ENCODE results near the gene SYT9.
"Not testable (repeated sequence)": the region's sequence is repeated elsewhere in the genome, so short reads cannot be mapped to it uniquely, and the experiment has no call there.

The SYT9 gene

GRCh38 chr11:7509966-7510365 lies 258.3 kb downstream of the SYT9 start:
- DNase-seq (ENCODE audit: low spot score) = no peak

DNA sequence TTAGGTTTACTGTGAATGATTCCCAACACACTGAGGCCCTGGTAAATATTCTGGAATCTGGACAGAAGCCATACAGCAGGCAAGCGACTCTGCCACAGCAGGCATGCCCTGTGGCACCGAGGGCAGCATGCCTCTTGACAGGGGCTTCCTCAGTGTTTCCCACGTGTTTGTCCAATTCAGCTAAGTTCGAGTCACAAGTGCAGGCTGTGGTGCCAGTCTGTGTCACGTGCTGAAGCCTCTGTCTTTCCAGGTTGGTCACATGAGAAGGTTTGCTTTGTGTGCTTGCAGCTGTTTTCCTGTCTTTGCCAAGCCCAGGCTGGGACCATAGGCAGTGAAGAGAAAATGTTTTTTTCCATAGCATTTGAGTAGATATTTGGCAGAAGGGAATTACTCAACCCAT lies 259.7 kb downstream of the SYT9 start:
- DNase-seq (ENCODE audit: low spot score) = no peak

DNA sequence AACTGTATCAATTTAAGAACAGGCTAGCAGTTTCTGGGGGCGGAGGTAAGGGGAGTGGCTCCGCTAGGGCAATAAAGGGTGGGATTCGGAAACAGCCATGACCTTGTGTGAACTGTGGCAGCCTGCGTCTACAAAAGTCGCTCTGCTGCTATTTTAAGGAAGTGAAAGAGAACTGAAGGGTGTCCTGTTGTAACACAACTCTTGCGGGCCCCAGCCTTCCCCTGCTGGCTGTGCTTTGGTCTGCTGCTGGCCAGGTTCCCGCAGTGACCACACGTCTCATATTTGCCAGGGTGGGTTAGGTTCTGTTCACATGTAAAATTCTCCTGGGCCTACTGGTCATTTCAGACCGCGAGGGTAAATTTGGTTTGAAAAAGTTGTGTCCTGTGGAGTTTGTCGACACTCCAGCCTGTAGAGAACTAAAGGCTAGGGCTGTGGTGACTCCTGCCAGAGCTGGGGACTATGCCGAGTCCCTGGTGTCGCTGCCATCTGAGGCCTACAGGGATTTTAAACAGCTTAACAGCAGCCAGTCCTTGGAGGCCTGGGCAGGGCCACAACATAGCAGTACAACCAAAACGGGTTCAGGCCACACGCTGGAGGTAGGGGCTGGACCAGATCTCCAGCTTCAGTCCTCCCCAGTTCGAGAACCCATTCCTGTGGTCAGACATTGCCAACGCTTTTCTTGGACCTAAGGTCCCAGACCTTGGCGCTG lies 261.0 kb downstream of the SYT9 start:
- no peak for DNase-seq (ENCODE audit: low spot score)

GRCh38 chr11:7513234-7514098 lies 261.8 kb downstream of the SYT9 start, which contains the start of gene PPFIBP2:
PPFIBP2 (plus strand) TSS chr11:7513999; CDS start chr11:7549476, 35,477 bp downstream.
- DNase-seq (ENCODE audit: low spot score) = peak; percentile 75

DNA sequence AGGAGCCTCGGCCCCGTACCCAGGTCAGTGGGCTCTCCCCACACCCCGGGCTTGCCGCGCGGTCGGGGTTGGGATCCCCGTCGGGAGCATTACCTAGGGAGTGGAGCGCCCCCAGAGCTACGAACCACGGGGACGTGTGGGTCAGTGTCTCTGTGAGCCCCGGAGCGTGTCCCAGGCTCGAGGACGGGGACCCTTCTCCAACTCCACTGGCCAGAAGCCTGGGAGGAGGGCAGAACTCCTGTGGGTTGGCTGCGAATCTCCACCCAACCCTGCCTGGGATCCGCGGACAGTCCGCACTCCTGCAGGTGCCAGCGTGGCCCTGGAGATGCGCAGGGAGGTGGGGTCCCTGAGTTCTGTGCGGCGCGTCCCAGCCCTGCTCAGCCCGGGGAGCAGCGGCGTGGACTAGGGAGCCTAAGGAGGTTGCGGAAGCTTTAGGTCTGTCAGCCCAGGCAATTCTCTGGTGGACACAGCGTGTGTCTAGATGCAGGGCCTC lies 262.4 kb downstream of the SYT9 start:
- no peak for DNase-seq (ENCODE audit: low spot score)

DNA sequence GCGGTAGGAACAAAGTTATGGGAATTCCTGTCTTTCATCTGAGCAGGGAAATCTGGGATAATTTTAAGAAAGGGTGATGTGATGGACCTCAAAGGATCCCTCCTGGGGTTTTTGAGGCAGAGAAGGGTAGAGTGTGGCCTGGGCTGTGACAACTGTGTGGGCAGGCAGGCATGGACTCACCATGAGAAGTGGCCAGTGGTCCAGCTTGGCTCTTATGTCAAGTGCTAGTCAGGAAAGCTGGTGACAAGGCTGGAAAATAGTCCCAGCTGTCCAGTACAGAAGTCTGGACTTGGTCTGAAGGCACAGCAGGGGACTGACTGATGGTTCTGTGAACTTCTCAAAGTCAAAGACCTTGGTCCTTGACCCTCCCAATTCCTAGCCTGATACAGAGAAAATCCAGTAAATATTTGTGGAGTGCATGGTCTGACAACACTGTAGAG lies 263.8 kb downstream of the SYT9 start:
- DNase-seq (ENCODE audit: low spot score) = no peak

DNA sequence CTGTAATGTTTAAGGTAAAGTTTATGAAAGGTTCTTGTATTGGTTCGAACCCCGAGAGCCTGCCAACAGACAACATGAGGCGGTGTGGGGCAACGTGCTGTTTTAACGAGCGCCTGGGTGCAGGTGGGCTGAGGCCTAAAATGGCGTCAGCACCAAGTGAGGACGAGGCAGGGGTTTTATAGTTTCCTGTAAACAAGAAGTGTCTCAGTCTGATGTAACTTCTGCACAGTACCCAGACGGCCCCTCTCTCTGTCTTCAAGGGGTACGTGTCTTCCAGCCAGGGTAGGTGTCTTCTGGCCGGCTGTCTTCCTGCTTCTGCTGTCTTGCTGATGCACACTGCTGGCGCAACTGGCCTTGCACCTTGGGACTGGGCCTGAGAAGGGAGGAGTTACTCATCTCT lies 264.8 kb downstream of the SYT9 start:
- no peak for DNase-seq (ENCODE audit: low spot score)

- not testable (repeated sequence) for DNase-seq (ENCODE audit: low spot score)
Measured at GRCh38 chr11:7517743-7518142, 266.0 kb downstream of the SYT9 start.

All from hematopoietic multipotent progenitor cell treated with erythropoietin and hydrocortisone succinate and interleukin-3 and kit ligand, for 17 days (in vitro differentiated cells).